GM19468 (cell line): ENCODE measurements around the gene CARM1.
"Not testable (repeated sequence)": the region's sequence is repeated elsewhere in the genome, so short reads cannot be mapped to it uniquely, and the experiment has no call there.

Experiments used
- ATAC-seq: cut with Tn5 transposase; IDR thresholded peaks from one replicate; pipeline ENCODE4 v1.9.1; 2021; ENCODE audit warnings: mild to moderate bottlenecking, moderate library complexity, moderate number of reproducible peaks; ENCODE audit not compliant: unreplicated experiment; ENCODE audit errors: extremely low read depth

CARM1 gene

GRCh38 chr19:10870955-10871603 is at the start of gene CARM1:
Gene CARM1 (plus strand): TSS chr19:10871553. CDS start chr19:10871703, 150 bp downstream.
- peak; percentile 78 for ATAC-seq

GRCh38 chr19:10823690-10824089 is 47.7 kb upstream of the CARM1 start:
- ATAC-seq, result no peak

- no peak for ATAC-seq
These were observed 45.1 kb upstream of the CARM1 start for GRCh38 chr19:10826231-10826630.

- no peak for ATAC-seq
These were observed 44.5 kb upstream of the CARM1 start for GRCh38 chr19:10826846-10827245.

GRCh38 chr19:10828981-10829821 is 42.2 kb upstream of the CARM1 start:
- no peak for ATAC-seq

GRCh38 chr19:10829967-10830366 is 41.4 kb upstream of the CARM1 start:
- no peak for ATAC-seq

GRCh38 chr19:10830370-10830769 is 41.0 kb upstream of the CARM1 start:
- no peak for ATAC-seq

- ATAC-seq, result no peak
These were observed 40.2 kb upstream of the CARM1 start for GRCh38 chr19:10830931-10831779.

- ATAC-seq, result no peak
These were observed 39.1 kb upstream of the CARM1 start for GRCh38 chr19:10831987-10832938.

GRCh38 chr19:10832939-10833296 is 38.4 kb upstream of the CARM1 start:
- no peak for ATAC-seq

GRCh38 chr19:10835089-10835753 is 36.1 kb upstream of the CARM1 start:
- peak; percentile 23 for ATAC-seq

GRCh38 chr19:10835754-10836478 is 35.4 kb upstream of the CARM1 start, which contains the start of gene TMED1:
Gene TMED1 (minus strand): TSS chr19:10836212. CDS start chr19:10836191, 21 bp downstream.
- peak; percentile 48 for ATAC-seq

- no peak for ATAC-seq
These were observed 34.6 kb upstream of the CARM1 start for GRCh38 chr19:10836479-10837330.

GRCh38 chr19:10837649-10838048 is 33.7 kb upstream of the CARM1 start:
- not testable (repeated sequence) for ATAC-seq

- ATAC-seq, result no peak
These were observed 33.0 kb upstream of the CARM1 start for GRCh38 chr19:10838377-10838776.

GRCh38 chr19:10839114-10840050 is 32.0 kb upstream of the CARM1 start:
- no peak for ATAC-seq
